Retinal pigment epithelial cell (primary cell): ENCODE results near the gene ATF1.

Source experiments
- DNase-seq: peaks from one replicate; pipeline ENCODE4 v3.0.0-alpha.2; 2010; ENCODE audit warnings: low read depth
- H3K4me3 ChIP-seq: 2 replicates; pipeline ENCODE4 v1.5.1; 2011; ENCODE audit warnings: mild to moderate bottlenecking, low read length, control low read depth, moderate library complexity
- CTCF ChIP-seq: conservative IDR thresholded peaks from 2 replicates; pipeline ENCODE4 v1.5.1; 2011; ENCODE audit warnings: low read depth, low read length, control low read depth, inconsistent platforms

The ATF1 gene

GRCh38 chr12:50778663-50779590, 15.0 kb downstream of the ATF1 start:
- H3K4me3 ChIP-seq = no peak overlapping the region
- TF ChIP-seq CTCF = no peak
- no peak for DNase-seq

- no peak for DNase-seq
- H3K4me3 ChIP-seq = no peak overlapping the region
- TF ChIP-seq CTCF = no peak
These were observed 16.1 kb downstream of the ATF1 start for GRCh38 chr12:50780013-50780412.

GRCh38 chr12:50784501-50784900, 20.6 kb downstream of the ATF1 start:
- H3K4me3 ChIP-seq = no peak overlapping the region
- no peak for TF ChIP-seq CTCF
- DNase-seq = no peak

GRCh38 chr12:50785406-50786001, 21.6 kb downstream of the ATF1 start:
- no peak for TF ChIP-seq CTCF

GRCh38 chr12:50786498-50787231, 22.8 kb downstream of the ATF1 start:
- no peak for TF ChIP-seq CTCF
- DNase-seq = peak; percentile 93
- H3K4me3 ChIP-seq = no peak overlapping the region

More at GRCh38 chr12:50785406-50786001, 21.6 kb downstream of the ATF1 start:
- no peak for DNase-seq
- H3K4me3 ChIP-seq = no peak overlapping the region

- H3K4me3 ChIP-seq = no peak overlapping the region
- no peak for DNase-seq
- no peak for TF ChIP-seq CTCF
These were observed 23.7 kb downstream of the ATF1 start for GRCh38 chr12:50787618-50788017.
